Loucy (cell line): Measurements from ENCODE around the gene NSF.

Experiments
- CTCF ChIP-seq: fragments of 200-600 bp; sonication (generic); conservative IDR thresholded peaks from 2 replicates; pipeline ENCODE4 v1.5.1; 2014; ENCODE audit warnings: mild to moderate bottlenecking, antibody characterized with exemption, low read length
- EZH2phosphoT487 ChIP-seq: fragments of 200-600 bp; IDR thresholded peaks from 2 replicates; pipeline ENCODE4 v1.6.1; 2018; ENCODE audit warnings: antibody characterized with exemption, mild to moderate bottlenecking, moderate library complexity, borderline replicate concordance

GRCh38 chr17:46758614-46759013 lies 168.1 kb downstream of the NSF start:
- TF ChIP-seq CTCF (no peak), EZH2phosphoT487 (no peak)
